Choroid plexus epithelial cell (primary cell): ENCODE results near the gene F2R.

Source experiments
- DNase-seq: peaks from one replicate; pipeline ENCODE4 v3.0.0-alpha.2; 2010; ENCODE audit warnings: low read depth
- H3K4me3 ChIP-seq: 2 replicates; pipeline ENCODE4 v1.5.1; 2011; ENCODE audit warnings: low read depth, mild to moderate bottlenecking, control low read depth, low read length, moderate library complexity
- CTCF ChIP-seq: conservative IDR thresholded peaks from 2 replicates; pipeline ENCODE4 v1.5.1; 2011; ENCODE audit warnings: low read depth, mild to moderate bottlenecking, control low read depth, inconsistent platforms, low read length, moderate library complexity

F2R gene

DNA sequence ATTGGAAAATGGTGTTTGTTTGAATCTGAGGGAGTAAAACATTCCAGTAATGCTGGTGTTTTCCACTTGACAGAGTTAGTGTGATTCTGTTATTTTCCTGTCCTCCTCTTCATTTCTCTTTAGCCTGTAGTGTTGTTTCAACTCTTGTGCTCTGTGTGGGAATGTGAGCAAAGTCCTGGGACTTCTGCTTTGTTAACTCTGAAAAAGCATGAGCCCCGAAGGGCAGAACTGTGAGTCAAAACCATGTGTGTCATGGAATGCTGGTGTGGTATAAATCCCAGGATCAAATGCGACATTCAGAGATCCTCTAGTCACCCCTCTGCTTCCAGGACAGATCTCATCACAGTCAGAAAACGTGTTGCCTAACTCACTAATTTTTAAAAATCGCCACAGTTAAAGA is 8.9 kb downstream of the F2R start:
- no peak for TF ChIP-seq CTCF
- no peak overlapping the region for H3K4me3 ChIP-seq
- DNase-seq = peak; percentile 71

GRCh38 chr5:76728965-76729364 is 13.0 kb downstream of the F2R start:
- no peak overlapping the region for H3K4me3 ChIP-seq
- no peak for DNase-seq
- TF ChIP-seq CTCF = no peak

GRCh38 chr5:76729373-76730290 is 13.7 kb downstream of the F2R start:
- no peak for DNase-seq
- no peak overlapping the region for H3K4me3 ChIP-seq
- TF ChIP-seq CTCF = no peak

DNA sequence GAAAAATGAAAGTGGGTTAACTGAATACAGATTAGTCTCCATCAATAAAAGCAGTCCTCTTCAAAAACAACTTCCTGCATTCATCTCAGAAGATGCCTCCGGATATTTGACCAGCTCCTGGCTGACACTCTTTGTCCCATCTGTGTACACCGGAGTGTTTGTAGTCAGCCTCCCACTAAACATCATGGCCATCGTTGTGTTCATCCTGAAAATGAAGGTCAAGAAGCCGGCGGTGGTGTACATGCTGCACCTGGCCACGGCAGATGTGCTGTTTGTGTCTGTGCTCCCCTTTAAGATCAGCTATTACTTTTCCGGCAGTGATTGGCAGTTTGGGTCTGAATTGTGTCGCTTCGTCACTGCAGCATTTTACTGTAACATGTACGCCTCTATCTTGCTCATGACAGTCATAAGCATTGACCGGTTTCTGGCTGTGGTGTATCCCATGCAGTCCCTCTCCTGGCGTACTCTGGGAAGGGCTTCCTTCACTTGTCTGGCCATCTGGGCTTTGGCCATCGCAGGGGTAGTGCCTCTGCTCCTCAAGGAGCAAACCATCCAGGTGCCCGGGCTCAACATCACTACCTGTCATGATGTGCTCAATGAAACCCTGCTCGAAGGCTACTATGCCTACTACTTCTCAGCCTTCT is 16.6 kb downstream of the F2R start:
- no peak for DNase-seq
- TF ChIP-seq CTCF = no peak
- no peak overlapping the region for H3K4me3 ChIP-seq

DNA sequence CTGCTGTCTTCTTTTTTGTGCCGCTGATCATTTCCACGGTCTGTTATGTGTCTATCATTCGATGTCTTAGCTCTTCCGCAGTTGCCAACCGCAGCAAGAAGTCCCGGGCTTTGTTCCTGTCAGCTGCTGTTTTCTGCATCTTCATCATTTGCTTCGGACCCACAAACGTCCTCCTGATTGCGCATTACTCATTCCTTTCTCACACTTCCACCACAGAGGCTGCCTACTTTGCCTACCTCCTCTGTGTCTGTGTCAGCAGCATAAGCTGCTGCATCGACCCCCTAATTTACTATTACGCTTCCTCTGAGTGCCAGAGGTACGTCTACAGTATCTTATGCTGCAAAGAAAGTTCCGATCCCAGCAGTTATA is 17.1 kb downstream of the F2R start:
- no peak for DNase-seq
- TF ChIP-seq CTCF = no peak
- no peak overlapping the region for H3K4me3 ChIP-seq

GRCh38 chr5:76735762-76736545 is 20.0 kb downstream of the F2R start:
- H3K4me3 ChIP-seq = no peak overlapping the region
- no peak for DNase-seq
- TF ChIP-seq CTCF = no peak
